Urinary bladder (tissue), 4 donors: ENCODE measurements around the gene GLUD1. TPM values are rescaled to one million over a fixed set of nuclear protein-coding genes. Genes with fewer than 3 reads are reported as not detected.
"Not testable (repeated sequence)": the region's sequence is repeated elsewhere in the genome, so short reads cannot be mapped to it uniquely, and the experiment has no call there.

ENCODE experiments used
- DNase-seq: peaks from one replicate; pipeline ENCODE4 v3.0.0-alpha.2; 2015; ENCODE audit errors: extremely low spot score
- H3K27ac ChIP-seq: one replicate; pipeline ENCODE4 v1.5.1; 2013; ENCODE audit warnings: low read depth, mild to moderate bottlenecking, moderate library complexity
- H3K36me3 ChIP-seq: one replicate; pipeline ENCODE4 v1.6.1; 2013; ENCODE audit warnings: mild to moderate bottlenecking, moderate library complexity; ENCODE audit not compliant: insufficient read depth
- H3K4me1 ChIP-seq: one replicate; pipeline ENCODE4 v1.6.1; 2013; ENCODE audit warnings: mild to moderate bottlenecking, moderate library complexity; ENCODE audit not compliant: insufficient read depth
- H3K4me3 ChIP-seq: one replicate; pipeline ENCODE4 v1.5.1; 2013; ENCODE audit warnings: low read depth, low read length
- WGBS: extraction: QIAGEN DNeasy Blood & Tissue Kit; methylation state at CpG from one replicate; pipeline ENCODE4 v1.1.7; 2013; 5-methylcytosine and 5-hydroxymethylcytosine counted together
- polyA plus RNA-seq: library from polyadenylated mRNA; stranded (reverse); fragments of 200-250 nt; gene quantifications from one replicate; pipeline ENCODE4 v1.2.3, GENCODE V29; 2013
- total RNA-seq: library from RNA; depleted of rRNA; stranded (reverse); fragments of >200 nt; gene quantifications from one replicate; pipeline ENCODE4 v1.2.3, GENCODE V29; 2014
- donor health status: healthy with polysubstance abuse.
- donor health status: healthy.

The GLUD1 gene
- total and polyA plus RNA-seq, 2 donors = 118 to 186 TPM

DNA sequence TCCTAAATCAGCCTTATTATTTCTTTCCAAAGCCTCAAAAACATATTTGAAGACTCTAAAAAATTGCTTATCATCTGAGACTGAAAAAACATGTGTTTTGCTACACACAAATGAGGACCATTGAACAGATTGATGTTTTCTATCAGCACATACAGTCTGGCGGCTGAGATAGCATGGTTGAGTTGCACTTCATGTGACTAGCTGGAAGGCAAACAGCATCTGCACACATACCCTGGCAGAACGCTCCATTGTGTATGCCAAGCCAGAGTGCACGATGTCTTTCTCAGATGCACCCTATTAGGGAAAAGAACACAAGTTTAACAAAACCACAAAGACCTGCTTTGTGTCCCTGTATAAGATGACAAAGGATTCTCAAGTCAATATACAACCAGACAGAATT, 41.5 kb downstream of the GLUD1 start:
- Histone ChIP-seq H3K4me3 (no peak overlapping the region), H3K4me1 (no peaks in the 10 kb centered on the region), H3K36me3 (peaks cover 7% of the 10 kb centered on the region), H3K27ac (no peak overlapping the region)
- DNase-seq = no peak
- 45% methylated on average over 3 of the region's 3 CpGs for WGBS

GRCh38 chr10:87045434-87045938, 49.2 kb downstream of the GLUD1 start:
- H3K27ac ChIP-seq = no peak overlapping the region
- WGBS = 99% methylated on average over 6 of the region's 6 CpGs
- H3K4me3 ChIP-seq = no peak overlapping the region
- no peaks in the 10 kb centered on the region for H3K4me1 ChIP-seq
- no peak for DNase-seq
- H3K36me3 ChIP-seq = peaks cover 3% of the 10 kb centered on the region

- H3K27ac ChIP-seq, H3K4me3 ChIP-seq, DNase-seq, H3K36me3 ChIP-seq, H3K4me1 ChIP-seq: not testable (repeated sequence)
- 97% methylated on average over 7 of the region's 7 CpGs for WGBS
Measured at GRCh38 chr10:87043579-87043978, 51.1 kb downstream of the GLUD1 start.

- no peak overlapping the region for H3K4me3 ChIP-seq
- no peak overlapping the region for H3K27ac ChIP-seq
- no peak for DNase-seq
- no peaks in the 10 kb centered on the region for H3K4me1 ChIP-seq
- H3K36me3 ChIP-seq = no peaks in the 10 kb centered on the region
- 94% methylated on average over 2 of the region's 2 CpGs for WGBS
Measured at GRCh38 chr10:87038786-87039185, 55.9 kb downstream of the GLUD1 start.

DNA sequence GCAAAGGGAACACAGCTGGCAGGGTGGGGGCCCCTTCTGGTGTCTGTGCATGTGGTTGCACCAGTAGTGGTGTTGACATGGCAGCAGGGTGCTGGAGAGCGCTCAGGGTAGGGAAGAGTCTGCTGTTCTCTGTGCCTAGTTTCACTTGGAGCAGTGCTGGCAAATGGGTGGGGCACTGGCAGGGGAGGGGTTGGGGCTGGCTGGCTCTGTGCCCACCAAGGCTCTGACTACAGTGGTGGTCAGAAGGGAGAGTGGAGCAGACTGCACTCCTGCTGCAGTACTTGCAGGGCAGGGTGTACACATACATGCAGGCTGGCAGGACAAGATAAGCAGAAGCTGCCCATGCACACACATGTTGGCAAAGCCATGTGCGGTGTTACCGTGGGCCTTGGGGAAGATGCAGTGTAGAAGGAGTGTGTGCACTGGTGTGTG, 56.3 kb downstream of the GLUD1 start:
- DNase-seq = no peak
- Histone ChIP-seq H3K4me1 (no peaks in the 10 kb centered on the region), H3K27ac (no peak overlapping the region), H3K4me3 (no peak overlapping the region), H3K36me3 (no peaks in the 10 kb centered on the region)
- 97% methylated on average over 3 of the region's 3 CpGs for WGBS

- Histone ChIP-seq H3K4me3 (no peak overlapping the region), H3K4me1 (no peaks in the 10 kb centered on the region), H3K36me3 (no peaks in the 10 kb centered on the region), H3K27ac (no peak overlapping the region)
- DNase-seq = no peak
- WGBS = 97% methylated on average over 1 of the region's 1 CpG
Measured at GRCh38 chr10:87036623-87037022, 58.0 kb downstream of the GLUD1 start.

- H3K36me3 ChIP-seq = no peaks in the 10 kb centered on the region
- H3K27ac ChIP-seq = no peak overlapping the region
- 96% methylated on average over 28 of the region's 28 CpGs for WGBS
Measured at GRCh38 chr10:87030912-87031635, 63.6 kb downstream of the GLUD1 start.

DNA sequence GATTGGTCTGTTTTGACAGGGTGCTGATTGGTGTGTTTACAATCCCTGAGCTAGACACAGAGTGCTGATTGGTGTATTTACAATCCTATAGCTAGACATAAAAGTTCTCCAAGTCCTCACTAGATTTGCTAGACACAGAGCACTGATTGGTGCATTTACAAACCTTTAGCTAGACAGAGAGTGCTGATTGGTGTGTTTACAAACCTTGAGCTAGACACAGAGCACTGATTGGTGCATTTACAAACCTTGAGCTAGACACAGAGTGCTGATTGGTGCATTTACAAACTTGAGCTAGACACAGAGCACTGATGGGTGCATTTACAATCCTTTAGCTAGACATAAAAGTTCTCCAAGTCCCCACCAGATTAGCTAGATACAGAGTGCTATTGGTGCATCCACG, 64.2 kb downstream of the GLUD1 start:
- H3K36me3 ChIP-seq, H3K4me1 ChIP-seq, DNase-seq, H3K27ac ChIP-seq, H3K4me3 ChIP-seq: not testable (repeated sequence)
- 83% methylated on average over 1 of the region's 1 CpG for WGBS

More at GRCh38 chr10:87030912-87031635, 63.6 kb downstream of the GLUD1 start:
- no peaks in the 10 kb centered on the region for H3K4me1 ChIP-seq
- no peak overlapping the region for H3K4me3 ChIP-seq
- no peak for DNase-seq

DNA sequence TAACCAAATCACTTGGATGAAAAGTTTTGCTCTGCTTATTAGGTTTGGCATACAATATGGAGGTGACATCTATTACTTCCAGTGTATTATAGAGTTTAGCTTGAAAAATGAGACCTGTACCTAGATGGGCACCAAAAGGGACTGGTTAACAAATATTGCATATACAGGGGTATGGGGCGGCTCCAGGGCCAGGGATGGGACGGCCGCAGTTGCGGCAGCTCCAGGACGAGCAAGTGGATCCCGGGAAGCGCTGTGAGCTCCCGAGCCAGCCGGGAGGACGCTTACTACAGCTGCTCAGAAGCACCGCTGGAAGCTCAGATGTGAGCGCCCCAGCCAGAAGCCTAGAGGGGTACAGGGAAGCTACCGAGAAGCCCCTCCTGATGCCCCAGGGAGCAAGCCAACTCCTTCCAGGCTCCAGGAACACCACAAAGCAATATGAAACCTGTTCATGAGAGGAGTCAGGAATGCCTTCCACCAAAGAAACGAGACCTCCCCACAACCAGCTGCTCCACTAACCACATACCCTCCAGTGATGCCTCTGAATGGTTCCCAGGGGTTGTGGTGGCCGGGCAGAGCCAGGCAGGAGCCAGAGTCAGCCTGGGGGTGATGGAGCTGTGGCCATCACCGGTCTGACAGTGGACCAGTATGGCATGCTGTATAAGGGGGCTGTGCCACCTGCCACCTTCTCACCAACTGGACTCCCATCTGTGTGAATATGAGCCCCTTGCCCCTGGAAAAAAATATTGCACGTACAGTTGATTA, 67.7 kb downstream of the GLUD1 start:
- WGBS = 94% methylated on average over 17 of the region's 17 CpGs
- not testable (repeated sequence) for H3K4me1 ChIP-seq, H3K4me3 ChIP-seq, H3K36me3 ChIP-seq, DNase-seq, H3K27ac ChIP-seq

DNA sequence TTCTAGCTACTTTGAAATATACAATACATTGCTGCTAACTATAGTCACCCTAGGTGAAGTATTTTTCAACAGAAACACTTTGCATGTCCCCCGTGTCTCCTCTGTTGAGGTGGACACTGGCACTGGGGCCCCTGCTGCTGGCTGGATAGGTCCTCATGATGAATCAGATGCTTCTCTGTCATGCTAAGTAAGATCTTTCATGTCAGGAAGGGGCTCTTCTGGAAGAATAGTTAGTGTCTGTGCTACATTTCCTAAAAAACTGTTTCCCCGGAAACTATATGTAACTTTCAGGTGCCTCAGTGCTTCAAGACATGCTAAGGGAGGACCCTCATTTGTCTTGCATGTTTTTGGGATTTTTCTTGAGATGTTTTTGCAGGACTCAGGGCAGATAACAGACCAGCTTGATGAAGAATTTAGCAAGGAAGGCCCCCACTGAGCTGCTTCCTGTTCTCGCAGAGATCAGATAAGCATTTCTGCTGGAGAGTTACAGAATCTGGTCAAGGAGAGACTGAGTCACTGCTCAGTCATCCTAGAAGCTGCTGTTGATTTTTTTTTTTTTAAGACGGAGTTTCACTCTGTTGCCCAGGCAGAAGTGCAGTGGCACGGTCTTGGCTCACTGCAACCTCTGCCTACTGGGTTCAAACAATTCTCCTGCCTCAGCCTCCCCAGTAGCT, 69.2 kb downstream of the GLUD1 start:
- DNase-seq, H3K36me3 ChIP-seq, H3K27ac ChIP-seq, H3K4me1 ChIP-seq, H3K4me3 ChIP-seq: not testable (repeated sequence)
- WGBS = 52% methylated on average over 5 of the region's 5 CpGs

DNA sequence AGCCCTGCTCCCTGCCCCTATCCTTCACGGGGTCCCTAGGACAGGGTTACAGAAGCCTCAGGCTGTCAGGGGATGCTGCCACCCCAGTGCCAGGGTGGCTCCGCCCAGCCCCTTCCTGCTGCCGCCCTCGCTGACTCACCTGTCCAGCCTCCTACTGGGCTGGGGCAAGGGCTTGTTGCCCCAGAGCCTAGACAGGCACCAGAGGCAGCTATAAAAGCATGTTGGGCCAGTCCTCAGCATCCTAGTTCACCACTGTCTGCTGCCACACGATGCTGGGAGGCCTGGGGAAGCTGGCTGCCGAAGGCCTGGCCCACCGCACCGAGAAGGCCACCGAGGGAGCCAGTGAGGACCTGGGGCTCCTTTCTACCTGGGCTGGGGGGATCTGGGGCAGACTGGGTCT, 74.6 kb downstream of the GLUD1 start, which contains the start of gene FAM25A:
FAM25A (plus strand) TSS at position 239 of the 400 bp plus-strand sequence; CDS start at position 270, 31 bp downstream.
- WGBS = 85% methylated on average over 9 of the region's 9 CpGs
- not testable (repeated sequence) for DNase-seq, H3K4me3 ChIP-seq, H3K27ac ChIP-seq, H3K4me1 ChIP-seq, H3K36me3 ChIP-seq

DNA sequence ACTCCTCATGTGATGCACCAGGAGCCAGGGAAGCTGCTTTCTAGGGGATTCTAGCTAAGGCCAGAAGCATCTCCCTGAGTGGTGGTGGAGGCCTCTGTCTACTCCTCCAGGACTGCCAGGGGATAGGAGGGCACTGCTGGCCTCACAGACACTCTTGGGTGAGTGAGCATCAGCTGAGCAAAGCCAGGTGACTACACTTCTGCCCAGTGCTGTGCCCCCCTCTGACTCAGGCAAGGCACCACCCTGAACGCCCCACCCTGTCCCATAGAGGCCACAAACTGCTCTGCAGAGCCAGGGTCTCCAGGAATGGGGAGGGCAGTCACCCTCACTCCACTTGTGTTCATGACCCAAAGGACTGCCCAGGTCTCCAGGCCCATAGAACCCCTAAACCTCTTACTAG, 75.1 kb downstream of the GLUD1 start:
- WGBS = 100% methylated on average over 1 of the region's 1 CpG
- H3K4me3 ChIP-seq, DNase-seq, H3K36me3 ChIP-seq, H3K27ac ChIP-seq, H3K4me1 ChIP-seq: not testable (repeated sequence)

DNA sequence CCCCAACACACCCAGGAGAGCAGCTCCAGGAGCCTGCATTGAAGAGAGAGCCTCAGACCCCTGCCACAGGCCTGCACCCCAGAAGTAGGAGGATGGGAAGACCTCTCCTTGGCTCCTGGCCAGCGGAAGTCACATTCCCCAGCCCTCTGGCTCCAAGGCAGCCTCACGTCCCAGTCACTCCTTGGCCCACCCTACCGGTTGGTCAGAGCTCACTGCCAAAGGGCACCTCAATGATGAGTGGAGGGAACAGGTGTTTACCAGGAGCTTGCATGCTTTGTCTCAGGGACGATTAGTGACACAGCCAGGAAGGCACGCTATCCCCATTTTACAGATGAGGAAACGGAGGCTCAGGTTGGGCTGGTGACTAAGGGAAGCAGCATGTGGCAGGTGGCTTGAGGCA, 75.6 kb downstream of the GLUD1 start:
- 84% methylated on average over 6 of the region's 6 CpGs for WGBS

More for the DNA sequence above, 75.6 kb downstream of the GLUD1 start:
- H3K4me1 ChIP-seq, H3K4me3 ChIP-seq, DNase-seq, H3K36me3 ChIP-seq, H3K27ac ChIP-seq: not testable (repeated sequence)
